Mammary epithelial cell (primary cell): Measurements from ENCODE around the gene PRIM2.
"Not testable (repeated sequence)": the region's sequence is repeated elsewhere in the genome, so short reads cannot be mapped to it uniquely, and the experiment has no call there.

Experiments
- EZH2 ChIP-seq: IDR thresholded peaks from 2 replicates; pipeline ENCODE4 v1.6.1; 2012; ENCODE audit warnings: low read length, inconsistent platforms, borderline replicate concordance
- TF ChIP-seq, protein P1 (sequence below), 2 donors: IDR thresholded peaks in 1 of 2; conservative IDR thresholded peaks in 1 of 2; 2 replicates each; pipeline ENCODE4 v1.5.1; 2011 to 2012; ENCODE audit warnings: inconsistent platforms in 2 of 2, low read length in 2 of 2, mild to moderate bottlenecking in 2 of 2, control low read depth in 1 of 2, low read depth in 1 of 2; ENCODE audit not compliant: insufficient read depth in 1 of 2; ENCODE audit errors: extremely low read depth in 1 of 2

DNA sequence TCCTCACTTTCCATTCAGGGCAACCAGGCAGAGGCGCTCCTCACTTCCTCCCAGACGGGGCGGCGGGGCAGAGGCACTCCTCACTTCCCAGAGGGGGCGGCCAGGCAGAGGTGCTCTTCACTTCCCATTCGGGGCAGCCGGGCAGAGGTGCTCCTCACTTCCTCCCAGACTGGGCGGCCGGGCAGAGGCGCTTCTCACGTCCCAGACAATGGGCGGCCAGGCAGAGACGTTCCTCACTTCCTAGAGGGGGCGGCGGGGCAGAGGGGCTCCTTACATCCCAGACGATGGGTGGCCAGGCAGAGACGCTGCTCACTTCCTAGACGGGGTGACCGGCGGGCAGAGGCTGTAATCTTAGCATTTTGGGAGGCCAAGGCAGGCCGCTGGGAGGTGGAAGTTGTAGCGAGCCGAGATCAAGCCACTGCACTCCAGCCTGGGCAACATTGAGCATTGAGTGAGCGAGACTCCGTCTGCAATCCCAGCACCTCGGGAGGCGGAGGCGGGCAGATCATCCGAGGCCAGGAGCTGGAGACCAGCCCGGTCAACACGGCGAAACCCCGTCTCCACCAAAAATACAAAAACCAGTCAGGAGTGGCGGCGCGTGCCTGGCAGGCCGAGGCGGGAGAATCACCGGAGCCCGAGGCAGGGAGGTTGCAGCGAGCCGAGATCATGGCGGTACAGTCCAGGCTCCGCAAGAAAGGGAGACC, 6.0 kb upstream of the PRIM2 start:
- TF ChIP-seq EZH2, result not testable (repeated sequence)
- TF ChIP-seq, protein P1, sequence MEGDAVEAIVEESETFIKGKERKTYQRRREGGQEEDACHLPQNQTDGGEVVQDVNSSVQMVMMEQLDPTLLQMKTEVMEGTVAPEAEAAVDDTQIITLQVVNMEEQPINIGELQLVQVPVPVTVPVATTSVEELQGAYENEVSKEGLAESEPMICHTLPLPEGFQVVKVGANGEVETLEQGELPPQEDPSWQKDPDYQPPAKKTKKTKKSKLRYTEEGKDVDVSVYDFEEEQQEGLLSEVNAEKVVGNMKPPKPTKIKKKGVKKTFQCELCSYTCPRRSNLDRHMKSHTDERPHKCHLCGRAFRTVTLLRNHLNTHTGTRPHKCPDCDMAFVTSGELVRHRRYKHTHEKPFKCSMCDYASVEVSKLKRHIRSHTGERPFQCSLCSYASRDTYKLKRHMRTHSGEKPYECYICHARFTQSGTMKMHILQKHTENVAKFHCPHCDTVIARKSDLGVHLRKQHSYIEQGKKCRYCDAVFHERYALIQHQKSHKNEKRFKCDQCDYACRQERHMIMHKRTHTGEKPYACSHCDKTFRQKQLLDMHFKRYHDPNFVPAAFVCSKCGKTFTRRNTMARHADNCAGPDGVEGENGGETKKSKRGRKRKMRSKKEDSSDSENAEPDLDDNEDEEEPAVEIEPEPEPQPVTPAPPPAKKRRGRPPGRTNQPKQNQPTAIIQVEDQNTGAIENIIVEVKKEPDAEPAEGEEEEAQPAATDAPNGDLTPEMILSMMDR (conservative IDR thresholded peaks at IDR 0.05 in 1 of 2, IDR thresholded peaks at IDR 0.05 in 1 of 2; ENCODE audit: extremely low read depth in 1 of 2, insufficient read depth in 1 of 2, low read depth in 1 of 2, low read length in 2 of 2), result not testable (repeated sequence)
